Activated T-cell treated with anti-CD3 and anti-CD28 coated beads, Interleukin-2, amount 50 U/mL, for 1 hour (primary cell): ENCODE measurements around the gene DUS1L.
A peak's percentile ranks its signal among the peaks of the same experiment; 100 is the strongest.

Experiments used
- DNase-seq: peaks from one replicate; pipeline ENCODE4 v3.0.0-alpha.2; 2020

The DUS1L gene

DNA sequence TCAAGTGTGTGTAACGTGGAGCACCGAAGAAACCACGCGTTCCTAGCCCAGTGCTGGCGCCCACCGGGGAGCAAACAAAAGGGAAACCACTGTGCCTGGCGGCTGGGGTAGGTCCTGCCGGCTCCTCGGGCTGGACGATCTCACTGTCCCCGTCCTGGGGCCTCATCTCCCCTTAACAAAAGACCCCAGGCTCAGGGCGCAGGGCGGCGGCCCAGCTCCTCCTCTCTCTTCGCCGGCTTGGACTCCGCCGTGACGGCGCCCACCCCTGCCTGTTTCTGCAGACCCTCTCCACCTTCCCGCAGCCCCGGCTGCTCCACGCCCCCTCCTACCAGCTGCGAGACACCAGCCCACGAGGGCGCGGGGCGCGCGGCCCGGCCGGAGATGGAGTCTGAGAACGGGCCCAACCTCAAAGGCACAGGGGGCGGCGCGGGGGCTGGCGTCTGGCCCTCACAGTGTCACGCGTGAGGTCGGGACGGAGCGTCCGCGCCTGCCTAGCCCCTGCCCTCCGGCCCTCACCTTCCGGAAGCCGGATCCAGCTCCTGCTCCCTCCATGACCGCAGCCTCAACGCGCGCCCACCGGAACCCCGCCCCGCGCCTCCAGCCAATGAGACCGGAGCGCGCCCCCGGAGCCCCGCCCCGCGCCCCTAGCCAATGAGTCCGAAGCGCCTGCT, 43.2 kb downstream of the DUS1L start, which contains the start of gene CENPX:
Gene CENPX (minus strand): TSS at position 569 of the 671 bp plus-strand sequence. CDS start 17 bp downstream, at position 552.
- DNase-seq, result no peak

DNA sequence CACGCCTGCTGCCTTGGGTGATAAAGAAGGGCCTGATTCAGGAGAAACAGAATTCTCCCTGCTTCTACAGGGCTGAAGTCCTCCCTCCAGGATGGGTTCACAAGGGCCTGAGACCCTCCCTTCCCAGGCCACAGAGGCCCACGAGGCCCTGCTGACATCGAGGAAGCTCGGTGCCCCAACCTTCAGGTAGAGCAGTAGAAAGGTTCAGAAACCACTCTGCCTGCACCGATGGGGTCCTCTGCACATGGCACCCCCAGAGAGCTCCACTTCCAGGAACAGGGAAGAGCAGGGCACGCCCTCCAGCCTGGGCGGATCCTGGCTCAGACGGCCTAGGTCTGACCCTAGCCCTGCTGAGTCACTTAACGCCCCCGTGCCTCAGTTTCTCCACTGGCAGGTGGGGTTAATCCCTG, 43.7 kb downstream of the DUS1L start:
- DNase-seq, result no peak

DNA sequence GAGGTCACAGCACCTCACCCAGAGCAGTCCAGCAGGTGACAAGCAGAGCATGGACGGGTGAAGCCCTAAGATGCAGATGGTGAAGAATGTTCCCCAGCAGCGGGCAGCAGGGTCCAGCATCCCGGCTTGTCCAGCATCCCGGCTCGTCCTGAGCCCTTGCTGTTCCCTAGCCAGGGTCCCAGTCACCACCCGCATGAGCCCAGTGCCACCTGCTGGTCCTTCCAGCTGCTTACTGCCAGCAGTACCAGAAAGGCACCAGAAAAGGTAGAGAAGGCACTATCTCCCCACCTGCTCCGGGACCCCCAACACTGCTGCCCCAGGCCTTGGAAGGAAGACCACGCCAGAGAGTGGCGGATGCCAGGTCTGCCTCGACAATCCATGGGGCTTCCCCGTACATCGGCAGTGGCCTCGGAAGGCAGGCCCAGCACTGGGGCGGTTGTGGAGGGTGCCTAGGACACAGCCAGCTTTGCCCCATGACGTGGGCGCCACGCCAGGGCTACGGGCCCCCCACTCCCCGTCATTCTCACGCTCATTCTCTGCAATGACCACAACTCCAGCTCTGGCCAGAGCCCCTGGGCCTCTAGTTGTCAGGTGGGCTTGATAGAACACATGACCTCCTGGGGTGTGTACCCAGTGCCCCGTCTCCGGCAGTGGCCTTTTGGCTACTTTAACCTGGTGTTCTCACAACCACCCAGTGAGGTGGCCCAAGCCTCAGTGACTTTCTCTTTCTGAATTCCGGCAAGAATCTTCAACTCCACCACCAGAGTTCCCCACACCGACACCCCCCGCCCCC, 44.3 kb downstream of the DUS1L start:
- DNase-seq, result peak; percentile 65

DNA sequence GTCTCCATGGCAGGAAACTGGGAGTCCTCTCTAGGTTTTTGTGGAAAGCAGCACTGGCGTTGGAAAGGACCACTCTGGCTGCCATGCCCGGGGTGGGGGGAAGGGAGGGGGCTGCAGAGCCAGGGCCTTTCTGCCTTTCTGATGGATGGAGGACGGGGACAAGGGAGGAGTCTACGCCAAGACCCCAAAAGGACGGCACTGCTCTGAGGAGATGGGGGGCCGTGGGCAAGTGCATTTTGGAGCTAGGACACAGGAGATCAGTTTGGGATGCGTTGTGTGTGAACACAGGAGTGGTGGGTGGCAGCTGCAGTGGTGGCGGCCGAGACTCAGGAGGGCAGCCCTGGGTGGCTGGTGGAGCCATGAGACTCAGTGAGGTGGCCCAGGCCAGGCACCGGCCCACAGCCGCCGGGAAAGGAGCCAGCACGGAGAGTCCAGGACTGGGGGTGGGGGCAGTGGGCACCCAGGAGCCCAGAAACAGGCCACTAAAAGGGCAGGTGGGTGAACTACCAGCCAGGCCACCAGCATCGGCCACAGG, 45.0 kb downstream of the DUS1L start:
- DNase-seq, result no peak

DNA sequence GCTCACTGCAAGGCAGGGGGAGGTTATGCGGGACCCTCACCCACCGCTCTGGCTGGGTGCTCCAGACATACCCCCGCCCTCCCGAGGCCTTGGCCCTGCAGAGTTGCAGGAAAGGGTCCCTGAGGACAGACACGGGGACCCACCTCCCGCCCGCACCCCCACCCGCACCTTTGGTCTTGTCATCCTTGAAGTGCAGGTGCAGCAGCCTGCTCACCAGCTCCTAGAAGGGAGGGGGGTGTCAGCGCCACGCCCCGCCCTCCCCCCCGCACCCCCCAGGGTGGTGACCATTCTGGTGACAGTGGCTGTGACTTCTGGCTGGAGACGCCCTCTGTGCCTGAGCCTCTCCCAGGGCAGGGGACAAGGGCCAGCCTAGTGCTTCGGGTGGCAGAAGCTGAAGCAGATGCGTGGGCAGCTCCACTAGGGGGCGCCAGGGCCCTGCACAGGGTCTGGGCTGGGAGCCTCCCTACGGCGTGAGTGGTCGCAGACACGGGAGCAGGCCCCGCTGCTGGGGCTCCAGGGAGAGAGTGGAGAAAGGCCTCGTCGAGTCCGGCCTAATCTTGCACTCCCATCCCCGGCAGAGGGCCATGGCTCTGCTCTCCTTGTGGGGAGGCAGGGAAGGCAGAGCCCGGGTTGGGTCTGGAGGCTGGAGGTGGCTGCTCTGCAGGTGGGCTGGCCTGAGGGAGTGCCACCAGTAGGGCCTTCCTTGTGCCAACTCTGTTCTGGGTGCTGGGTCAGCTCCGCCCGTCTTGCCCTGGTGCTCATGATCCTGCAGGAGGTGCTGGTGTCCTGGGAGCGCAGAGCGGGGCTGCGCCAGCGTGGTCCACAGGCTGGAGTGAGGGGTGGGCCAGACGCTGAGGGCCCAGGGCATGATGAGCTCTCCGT, 45.7 kb downstream of the DUS1L start:
- DNase-seq, result peak; percentile 70

DNA sequence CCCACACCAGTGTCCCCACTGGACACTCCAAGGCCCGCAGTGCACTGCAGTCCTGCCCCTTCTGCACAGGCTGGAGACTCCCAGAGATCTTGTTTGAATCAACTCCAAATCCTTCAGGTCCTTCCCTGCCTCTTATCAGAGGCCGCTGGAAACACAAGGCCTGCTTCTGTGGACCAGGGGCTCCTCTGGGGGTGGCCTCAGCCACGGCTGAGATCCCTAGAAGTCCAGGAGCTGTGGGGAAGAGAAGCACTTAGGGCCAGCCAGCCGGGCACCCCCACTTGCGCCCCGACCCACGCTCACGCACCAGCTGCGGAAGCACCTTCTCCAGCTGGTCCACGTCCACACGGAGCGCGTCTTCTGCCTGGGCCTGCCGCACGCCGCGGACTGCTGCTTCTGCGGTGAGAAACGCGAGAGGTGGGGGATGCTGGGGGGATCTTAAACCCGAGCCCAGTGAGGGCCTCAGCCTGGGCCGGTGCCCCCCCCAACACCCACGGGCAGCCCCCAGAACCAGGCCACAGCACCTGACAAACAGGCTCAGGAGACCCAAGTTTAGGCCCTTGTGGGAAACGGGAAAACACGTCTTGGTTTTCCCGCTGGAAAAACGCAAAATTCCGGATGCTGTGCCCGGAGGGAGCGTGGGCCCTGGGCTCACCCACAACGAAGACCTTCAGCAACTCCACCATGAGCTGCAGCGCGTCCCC, 46.5 kb downstream of the DUS1L start:
- DNase-seq, result no peak

DNA sequence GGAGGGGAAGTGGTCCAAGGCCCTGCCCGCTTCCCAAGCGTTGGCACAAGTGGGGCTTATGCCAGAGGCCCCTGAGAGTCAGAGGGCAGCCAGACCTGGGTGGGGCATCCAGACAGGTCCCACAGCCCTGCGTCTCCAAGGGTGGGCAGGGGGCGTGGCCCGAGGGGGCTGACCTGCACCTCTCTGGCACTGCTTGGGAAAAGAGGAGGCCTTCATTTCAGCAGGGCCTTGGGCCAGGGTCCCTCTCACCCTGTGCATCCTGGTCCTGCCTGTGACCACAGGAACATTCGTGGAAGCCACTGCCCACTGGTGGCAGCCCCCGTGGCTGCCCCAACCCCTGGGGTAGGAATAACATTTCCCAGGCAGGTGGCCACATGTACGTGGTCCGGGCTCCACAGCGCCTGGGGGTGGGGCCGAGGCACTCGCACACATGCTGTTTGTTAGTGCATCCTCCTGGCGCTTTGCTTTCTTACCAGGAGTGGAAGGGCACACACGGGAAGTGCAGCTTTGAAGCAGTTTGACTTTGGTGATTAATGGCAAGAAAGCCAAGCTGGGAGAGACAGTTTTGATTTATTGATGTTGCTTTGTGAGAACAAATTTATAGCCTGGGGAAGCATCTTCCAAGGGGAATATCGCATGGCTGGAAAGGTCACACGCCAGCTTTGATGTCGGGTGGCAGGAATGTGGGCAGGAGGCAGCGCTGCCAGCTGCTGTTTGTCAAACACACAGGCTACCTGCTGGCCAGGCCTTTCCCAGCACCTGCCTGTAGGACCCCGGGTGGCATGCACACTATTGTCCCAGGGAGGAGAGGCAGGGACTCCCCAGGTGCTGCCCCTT, 47.2 kb downstream of the DUS1L start:
- DNase-seq, result no peak

DNA sequence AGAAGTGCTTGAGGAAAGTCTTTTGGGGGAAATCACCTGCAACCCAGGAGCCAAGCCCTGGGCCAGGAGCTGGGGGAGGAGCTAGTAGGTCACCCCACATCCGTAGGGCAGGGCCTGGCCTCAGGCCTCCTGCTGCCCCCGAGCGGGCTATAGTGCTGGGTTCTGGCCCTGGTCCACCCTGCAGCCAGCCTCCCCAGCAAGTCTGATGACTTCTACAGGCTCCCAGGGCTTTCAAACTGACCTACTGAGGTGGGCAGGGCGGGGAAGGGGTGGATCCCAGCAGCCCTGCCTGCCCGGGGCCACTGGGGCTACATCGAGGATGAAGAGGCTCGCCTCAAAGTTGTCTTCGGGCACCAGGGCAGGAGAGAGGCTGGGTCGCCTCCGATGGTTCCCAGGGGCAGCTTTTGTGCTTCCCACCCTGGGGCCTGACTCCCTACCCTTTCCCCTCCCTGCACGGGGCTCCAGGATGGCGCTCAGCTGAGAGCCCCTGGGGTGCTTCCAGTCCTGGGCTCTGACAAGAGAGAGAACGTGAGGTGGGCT, 47.9 kb downstream of the DUS1L start:
- no peak for DNase-seq

DNA sequence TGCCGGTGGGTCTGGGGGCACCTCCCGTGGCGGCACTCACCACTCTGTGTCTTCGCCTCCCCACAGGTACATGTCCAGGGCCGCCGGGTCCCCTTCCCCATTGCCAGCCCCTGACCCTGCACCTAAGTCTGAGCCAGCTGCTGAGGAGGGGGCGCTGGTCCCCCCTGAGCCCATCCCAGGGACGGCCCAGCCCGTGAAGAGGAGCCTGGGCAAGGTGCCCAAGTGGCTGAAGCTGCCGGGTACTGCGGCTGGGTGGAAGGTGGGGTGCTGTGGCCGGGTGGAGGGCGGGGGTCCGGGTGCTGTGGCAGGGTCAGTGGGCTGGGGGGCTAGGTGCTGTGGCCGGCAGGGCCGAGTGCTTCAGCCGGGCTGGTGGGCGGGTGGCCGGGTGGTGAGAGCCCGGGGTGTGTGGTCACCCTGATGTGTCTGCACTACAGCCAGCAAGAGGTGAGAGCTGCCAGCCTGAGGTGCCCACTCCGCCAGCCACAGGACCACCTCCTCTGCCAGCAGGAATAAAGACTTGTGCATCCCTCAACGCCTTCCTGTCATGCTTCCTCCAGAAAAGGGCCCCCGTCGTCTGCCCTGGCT, 48.6 kb downstream of the DUS1L start:
- DNase-seq, result no peak

DNA sequence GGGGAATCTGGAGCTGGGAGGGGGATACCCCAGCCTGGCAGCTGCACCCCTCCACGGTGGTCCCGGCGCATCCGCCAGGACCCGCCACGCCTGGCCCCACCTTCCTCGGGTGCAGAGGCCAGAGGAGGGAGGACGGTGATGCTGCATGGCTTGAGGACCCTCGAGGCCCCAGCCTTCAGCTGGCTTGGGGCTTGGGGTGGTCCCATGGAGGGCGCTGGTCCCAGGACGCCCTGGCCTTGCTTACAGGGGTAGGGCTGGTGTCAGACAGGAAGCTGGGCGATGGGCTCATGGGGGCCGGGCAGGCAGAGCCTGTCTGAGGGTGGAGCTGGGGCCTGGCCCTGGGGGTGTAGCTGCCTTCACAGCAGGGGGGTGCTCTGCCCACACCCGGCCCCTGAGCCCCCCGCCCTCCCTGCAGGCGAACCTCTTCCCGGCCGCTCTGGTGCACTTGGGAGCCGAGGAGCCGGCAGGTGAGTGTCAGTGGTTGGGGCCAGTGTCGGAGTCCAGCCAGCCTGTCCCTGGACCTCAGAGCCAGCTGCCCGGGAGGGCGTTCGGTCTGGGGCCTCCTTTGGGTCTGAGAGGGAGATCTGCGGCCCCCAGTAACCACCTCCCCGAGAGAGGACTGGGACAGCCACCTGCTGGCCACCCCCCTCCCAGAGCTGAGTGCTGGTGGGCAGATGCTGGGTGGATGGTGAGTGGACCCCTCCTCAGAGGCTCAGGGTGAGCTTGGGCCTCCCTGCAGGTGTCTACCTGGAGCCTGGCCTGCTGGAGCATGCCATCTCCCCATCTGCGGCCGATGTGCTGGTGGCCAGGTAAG, 49.3 kb downstream of the DUS1L start:
- no peak for DNase-seq

DNA sequence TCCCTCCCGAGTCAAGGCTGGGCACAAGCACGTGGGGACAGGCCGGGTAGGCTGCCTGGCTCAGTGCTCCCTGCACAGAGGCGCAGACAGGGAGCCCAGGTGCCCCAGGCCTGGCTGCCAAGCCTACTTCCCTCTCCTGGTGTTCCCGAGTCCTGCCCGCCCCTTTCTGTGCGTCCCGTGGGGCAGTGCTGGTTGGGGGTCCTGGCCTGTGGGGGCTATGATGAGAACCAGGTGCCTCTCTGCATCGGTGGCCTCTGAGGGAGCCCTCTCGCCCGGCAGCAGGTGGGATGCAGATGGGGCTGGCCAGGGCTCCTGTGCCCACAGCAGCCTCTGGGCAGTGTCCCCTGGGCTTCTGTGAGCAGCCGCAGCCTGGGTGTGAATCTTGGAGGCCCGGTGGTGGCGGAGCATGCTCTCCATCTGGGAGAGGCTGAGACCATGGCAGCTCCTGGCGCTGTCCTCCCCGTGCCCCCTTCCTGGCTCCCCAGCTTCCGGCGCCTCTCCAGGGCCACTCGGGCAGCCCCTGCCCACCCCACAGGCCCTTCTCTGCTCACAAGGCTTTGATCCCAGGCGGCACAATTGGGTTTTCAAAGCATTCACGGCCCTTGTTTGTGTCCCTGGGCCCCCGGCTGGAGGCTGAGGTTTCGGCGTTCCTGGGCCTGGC, 50.2 kb downstream of the DUS1L start:
- no peak for DNase-seq

DNA sequence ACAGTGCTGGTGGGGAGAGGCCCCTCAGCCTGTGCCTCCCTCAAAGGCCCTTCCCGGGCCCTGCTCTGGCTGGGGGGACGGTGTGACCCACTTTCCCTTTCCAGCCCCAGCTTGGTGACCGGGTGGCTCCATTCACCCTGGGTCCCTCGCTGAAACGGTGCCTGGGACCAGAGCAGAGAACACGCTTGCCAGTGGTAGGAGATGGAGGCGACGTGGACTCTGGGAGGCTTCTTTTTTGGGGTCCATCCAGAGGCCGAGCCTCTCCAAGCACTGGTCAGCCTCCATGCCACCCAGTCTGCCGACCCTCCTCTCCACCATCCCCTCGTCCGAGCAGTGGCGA, 50.7 kb downstream of the DUS1L start:
- DNase-seq, result no peak

DNA sequence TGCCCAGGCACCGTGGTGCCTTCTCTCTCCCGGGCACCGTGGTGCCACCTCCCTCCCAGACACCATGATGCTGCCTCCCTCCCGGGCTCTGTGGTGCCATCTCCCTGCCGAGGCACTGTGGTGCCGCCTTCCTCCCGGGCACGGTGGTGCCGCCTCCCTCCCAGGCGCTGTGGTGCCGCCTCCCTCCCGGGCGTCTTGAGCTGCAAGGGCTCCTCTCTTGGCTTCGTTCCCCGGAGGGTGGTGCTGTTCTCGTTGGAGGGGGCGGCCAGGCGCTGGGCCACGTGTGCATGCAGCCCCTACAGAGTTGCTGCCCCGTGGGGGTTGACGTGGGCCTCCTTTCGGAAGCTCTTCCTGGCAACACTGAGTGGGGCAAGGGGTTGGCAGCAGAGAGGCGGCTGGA, 51.2 kb downstream of the DUS1L start:
- DNase-seq, result no peak

DNA sequence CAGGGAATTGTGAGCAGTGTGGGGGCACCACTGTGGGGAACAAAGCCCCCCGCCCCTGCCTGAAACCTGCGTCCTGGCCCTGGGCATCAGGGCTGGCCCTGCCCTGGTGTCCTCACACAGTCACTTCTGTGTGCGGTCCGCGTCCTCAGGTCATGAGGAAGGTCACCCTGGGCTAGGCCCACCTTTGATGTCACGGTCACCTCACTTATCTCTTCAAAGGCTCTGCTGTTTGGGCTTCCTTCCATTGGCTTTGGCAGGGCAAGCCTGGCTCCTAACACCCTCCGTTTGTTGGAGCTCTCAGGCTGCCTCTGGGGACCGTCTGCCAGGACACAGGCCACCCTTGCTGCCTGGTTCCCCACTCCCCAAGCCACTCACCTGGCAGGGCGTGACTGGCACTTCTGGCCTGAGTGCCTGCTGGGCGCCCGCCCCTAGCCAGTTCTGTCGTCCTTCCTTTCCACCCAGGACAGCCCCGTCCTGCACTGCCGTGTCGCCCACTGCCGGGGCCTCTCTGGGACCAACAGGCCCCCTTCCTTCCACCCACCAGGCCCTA, 51.8 kb downstream of the DUS1L start:
- DNase-seq, result no peak

DNA sequence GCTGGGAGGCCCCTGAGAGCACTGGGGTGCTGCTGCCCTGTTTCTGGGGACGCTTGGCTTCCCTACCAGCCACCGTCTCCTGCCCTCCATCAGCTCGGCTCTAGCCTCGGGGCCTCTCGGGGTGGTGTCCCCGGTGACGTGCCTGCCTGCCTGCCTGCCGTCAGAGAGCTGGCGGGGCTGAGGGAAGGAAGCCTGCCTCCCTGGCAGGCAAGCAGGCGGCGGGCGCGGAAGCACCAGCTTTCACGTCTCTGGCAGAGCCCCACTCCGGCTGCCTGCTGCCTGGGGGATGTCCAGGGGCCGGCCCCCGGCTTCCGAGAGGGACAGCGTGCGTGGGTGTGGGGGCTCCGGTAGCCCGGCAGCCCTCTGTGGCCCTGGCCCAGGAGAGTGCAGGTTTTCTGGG, 52.3 kb downstream of the DUS1L start:
- DNase-seq, result no peak

DNA sequence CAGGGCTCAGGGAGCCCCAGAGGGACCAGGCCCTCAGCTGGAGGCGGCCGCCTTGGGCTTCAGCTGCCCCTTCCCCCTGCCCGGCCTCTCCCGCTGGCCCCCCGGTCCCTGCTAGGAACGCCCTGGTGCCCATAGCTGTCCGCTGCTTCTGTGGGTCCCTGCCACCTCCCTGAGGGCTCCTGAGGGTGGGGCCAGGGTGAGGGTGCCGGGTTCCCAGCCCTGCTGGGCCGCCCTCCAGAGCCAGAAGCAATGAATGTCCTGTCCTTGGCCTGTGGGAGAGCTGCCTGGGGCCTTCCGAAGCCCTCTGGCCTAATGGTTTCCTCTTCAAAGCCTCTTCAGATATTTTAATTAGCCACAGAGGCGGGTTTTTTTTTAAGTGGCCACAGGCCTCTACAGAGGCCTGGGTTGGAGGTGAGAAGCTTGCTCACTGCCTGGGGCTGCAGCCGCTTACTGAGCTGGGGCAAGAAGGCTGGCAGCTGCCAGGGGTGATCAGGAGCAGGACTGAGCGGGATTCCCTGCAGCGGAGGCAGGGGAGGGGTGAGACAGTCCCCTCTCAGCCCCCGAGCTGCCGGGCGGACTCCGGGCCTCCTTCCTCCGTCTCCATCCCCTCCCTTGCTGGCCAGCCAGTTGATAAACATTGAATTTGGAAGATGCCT, 52.8 kb downstream of the DUS1L start:
- DNase-seq, result no peak

DNA sequence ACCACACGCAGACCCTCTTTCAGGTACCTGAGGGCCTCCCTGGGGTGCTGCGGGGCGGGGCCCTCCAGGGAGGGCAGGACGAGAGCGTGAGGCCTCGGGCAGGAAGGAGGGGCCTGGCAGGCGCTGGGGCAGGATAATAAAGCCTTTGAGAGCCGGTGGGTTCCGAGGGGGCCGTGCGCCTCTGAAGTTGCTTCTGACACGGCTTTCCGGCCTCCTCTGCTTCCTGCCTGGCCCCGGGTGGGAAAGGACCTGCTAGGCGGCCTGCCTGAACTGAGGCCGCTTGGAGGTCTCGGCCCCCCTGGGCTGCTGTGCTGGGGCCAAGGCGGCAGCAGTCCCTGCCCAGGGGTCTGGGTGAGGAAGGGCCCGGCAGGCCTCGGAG, 53.4 kb downstream of the DUS1L start:
- no peak for DNase-seq

DNA sequence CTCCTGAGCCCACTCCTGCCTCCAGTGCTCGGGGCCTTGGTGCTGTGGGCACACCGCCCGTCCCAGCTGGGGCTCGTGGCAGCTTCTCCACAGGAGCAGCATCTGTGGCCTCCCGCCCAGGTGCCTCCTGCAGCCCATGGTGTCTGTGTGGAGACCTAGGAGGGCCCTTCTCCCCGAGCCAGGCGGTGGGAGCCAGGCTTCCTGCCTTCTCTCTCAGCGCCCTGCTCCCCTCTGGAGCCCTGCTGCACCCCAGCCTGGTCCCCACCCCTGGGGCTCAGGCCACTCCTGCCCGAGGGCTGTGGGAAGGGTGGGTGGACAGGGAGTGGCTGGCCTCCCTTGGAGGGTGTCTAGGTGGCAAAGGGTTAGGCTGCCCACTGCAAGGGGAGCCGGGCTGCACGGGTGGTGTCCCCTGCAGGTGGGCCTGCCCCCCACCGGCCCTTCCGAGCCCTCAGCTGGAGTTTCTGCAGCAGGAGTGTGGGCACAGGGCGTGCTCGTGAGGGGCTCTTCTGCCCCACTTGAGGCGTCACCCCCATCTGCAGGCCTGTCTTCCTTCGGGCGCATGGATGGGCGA, 53.9 kb downstream of the DUS1L start:
- no peak for DNase-seq
